ENCODE results near the gene JMJD1C.

DNA sequence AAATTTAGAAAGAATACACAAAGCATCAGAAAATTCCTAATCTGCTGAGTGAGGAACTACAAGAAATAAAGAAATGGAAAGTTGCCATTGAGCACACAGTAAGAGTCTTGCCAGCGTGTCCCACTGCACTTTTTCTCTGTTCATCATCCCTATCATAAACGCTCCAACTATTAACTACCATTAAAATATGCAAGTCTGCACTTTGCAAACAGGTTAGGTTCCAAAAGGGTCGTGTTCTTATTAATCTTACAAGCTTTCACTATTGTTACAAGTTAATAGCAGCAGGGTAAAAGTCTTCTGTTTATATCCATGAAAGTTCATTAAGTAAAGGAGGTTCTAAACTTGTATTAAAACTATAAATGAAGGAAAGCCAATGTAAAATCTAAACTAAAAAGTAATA, 5.2 kb upstream of the JMJD1C start:
- TF ChIP-seq, protein P1, sequence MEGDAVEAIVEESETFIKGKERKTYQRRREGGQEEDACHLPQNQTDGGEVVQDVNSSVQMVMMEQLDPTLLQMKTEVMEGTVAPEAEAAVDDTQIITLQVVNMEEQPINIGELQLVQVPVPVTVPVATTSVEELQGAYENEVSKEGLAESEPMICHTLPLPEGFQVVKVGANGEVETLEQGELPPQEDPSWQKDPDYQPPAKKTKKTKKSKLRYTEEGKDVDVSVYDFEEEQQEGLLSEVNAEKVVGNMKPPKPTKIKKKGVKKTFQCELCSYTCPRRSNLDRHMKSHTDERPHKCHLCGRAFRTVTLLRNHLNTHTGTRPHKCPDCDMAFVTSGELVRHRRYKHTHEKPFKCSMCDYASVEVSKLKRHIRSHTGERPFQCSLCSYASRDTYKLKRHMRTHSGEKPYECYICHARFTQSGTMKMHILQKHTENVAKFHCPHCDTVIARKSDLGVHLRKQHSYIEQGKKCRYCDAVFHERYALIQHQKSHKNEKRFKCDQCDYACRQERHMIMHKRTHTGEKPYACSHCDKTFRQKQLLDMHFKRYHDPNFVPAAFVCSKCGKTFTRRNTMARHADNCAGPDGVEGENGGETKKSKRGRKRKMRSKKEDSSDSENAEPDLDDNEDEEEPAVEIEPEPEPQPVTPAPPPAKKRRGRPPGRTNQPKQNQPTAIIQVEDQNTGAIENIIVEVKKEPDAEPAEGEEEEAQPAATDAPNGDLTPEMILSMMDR (IDR thresholded peaks at IDR 0.05): no peak
- no peak for TF ChIP-seq POLR2A (IDR thresholded peaks at IDR 0.05)
